B cell (primary cell): ENCODE data around the gene CEP295NL. TPM values are rescaled to one million over a fixed set of nuclear protein-coding genes. Genes with fewer than 3 reads are reported as not detected.

Source experiments
- ATAC-seq: fragments of 200-7000 bp; cut with Tn5 transposase; one replicate; pipeline ENCODE4 v1.10.0; 2021; ENCODE audit warnings: low read depth, mild to moderate bottlenecking, moderate number of reproducible peaks, moderate library complexity
- CTCF ChIA-PET: fragments of 350-600 bp; sonication (Branson Sonifier 250); formaldehyde crosslinking; loops from one replicate; lab custom pipeline; 2021; ENCODE audit warnings: antibody characterized with exemption, inconsistent platforms; lab: Charles Lee
- POLR2A ChIA-PET: fragments of 350-600 bp; sonication (Branson Sonifier 250); formaldehyde crosslinking; loops from one replicate; lab custom pipeline; 2021; ENCODE audit warnings: antibody characterized with exemption; lab: Charles Lee
- DNase-seq: peaks from one replicate; pipeline ENCODE4 v3.0.0; 2013
- H2AFZ ChIP-seq: 2 replicates; pipeline ENCODE4 v1.6.1; 2012; ENCODE audit warnings: mild to moderate bottlenecking, low read depth, low read length; ENCODE audit not compliant: insufficient read depth, poor library complexity, severe bottlenecking
- H3K27ac ChIP-seq, 2 donors: 1 replicate in 1 of 2; 2 replicates in 1 of 2; pipeline ENCODE4 v1.5.1; 2012 to 2013; ENCODE audit warnings: low read length in 2 of 2, mild to moderate bottlenecking in 2 of 2, moderate library complexity in 1 of 2
- H3K27me3 ChIP-seq, 4 experiments: fragments of 200-600 bp in 1 of 4; sonication (generic) in 1 of 4; replicated peaks in 1 of 4; 1 replicate in 2 of 4; 2 replicates in 2 of 4; pipeline versions ENCODE4 v1.6.1 to v1.7.0; 2013 to 2016; ENCODE audit warnings: low read length in 3 of 4, mild to moderate bottlenecking in 2 of 4, mixed read lengths in 1 of 4, moderate library complexity in 1 of 4; ENCODE audit not compliant: insufficient read depth in 4 of 4, control insufficient read depth in 3 of 4; ENCODE audit errors: control extremely low read depth in 1 of 4
- H3K36me3 ChIP-seq, 2 experiments: replicated peaks in 1 of 2; 1 replicate in 1 of 2; 2 replicates in 1 of 2; pipeline versions ENCODE4 v1.6.1 to v1.7.1; 2013; ENCODE audit warnings: low read length in 1 of 2; ENCODE audit not compliant: insufficient read depth in 2 of 2, control insufficient read depth in 1 of 2; ENCODE audit errors: control extremely low read depth in 1 of 2, extremely low read depth in 1 of 2
- H3K4me1 ChIP-seq, 2 donors: fragments of 200-600 bp in 1 of 2; sonication (generic) in 1 of 2; 1 replicate in 1 of 2; 2 replicates in 1 of 2; pipeline versions ENCODE4 v1.5.1 to v1.6.1; 2013 to 2017; ENCODE audit warnings: low read length in 2 of 2; ENCODE audit not compliant: control insufficient read depth in 2 of 2, insufficient read depth in 2 of 2
- H3K4me2 ChIP-seq: replicated peaks from 2 replicates; pipeline ENCODE3; 2012; ENCODE audit warnings: mild to moderate bottlenecking, low read depth, low read length; ENCODE audit not compliant: poor library complexity, severe bottlenecking
- H3K4me3 ChIP-seq, 5 experiments: fragments of 200-600 bp in 1 of 5; sonication (generic) in 1 of 5; 1 replicate in 3 of 5; 2 replicates in 2 of 5; pipeline versions ENCODE4 v1.5.1 to v1.7.0; 2011 to 2016; ENCODE audit warnings: low read length in 4 of 5, mild to moderate bottlenecking in 4 of 5, low read depth in 2 of 5, control low read depth in 1 of 5, moderate library complexity in 1 of 5; ENCODE audit not compliant: insufficient read depth in 1 of 5; ENCODE audit errors: control extremely low read depth in 1 of 5, extremely low read depth in 1 of 5
- H3K79me2 ChIP-seq: fragments of 200-600 bp; sonication (generic); one replicate; pipeline ENCODE4 v1.6.0; 2016; ENCODE audit warnings: low read length; ENCODE audit not compliant: control insufficient read depth, insufficient read depth
- H3K9ac ChIP-seq: fragments of 200-600 bp; sonication (generic); 2 replicates; pipeline ENCODE4 v1.6.1; 2017; ENCODE audit warnings: mild to moderate bottlenecking, low read length, moderate library complexity
- H3K9me3 ChIP-seq, 3 donors: one replicate each; pipeline versions ENCODE4 v1.6.1 to v1.7.1; 2013; ENCODE audit warnings: low read length in 2 of 3; ENCODE audit not compliant: control insufficient read depth in 2 of 3, insufficient read depth in 1 of 3; ENCODE audit errors: control extremely low read depth in 1 of 3
- H4K20me1 ChIP-seq: 2 replicates; pipeline ENCODE4 v1.6.0; 2012; ENCODE audit warnings: mild to moderate bottlenecking, low read length; ENCODE audit not compliant: insufficient read depth, control insufficient read depth, poor library complexity, severe bottlenecking
- H3K27ac Mint-ChIP-seq: one replicate; pipeline ENCODE4 v1.8.0; 2021; ENCODE audit warnings: mixed read lengths
- H3K27me3 Mint-ChIP-seq: one replicate; pipeline ENCODE4 v1.8.0; 2021; ENCODE audit warnings: mixed read lengths
- H3K4me1 Mint-ChIP-seq: one replicate; pipeline ENCODE4 v1.8.0; 2021; ENCODE audit warnings: mixed read lengths
- H3K4me3 Mint-ChIP-seq: one replicate; pipeline ENCODE4 v1.8.0; 2021; ENCODE audit warnings: mixed read lengths
- H3K9me3 Mint-ChIP-seq: one replicate; pipeline ENCODE4 v1.8.0; 2022; ENCODE audit warnings: mixed read lengths; ENCODE audit not compliant: insufficient read depth
- CTCF ChIP-seq: fragments of 200-600 bp; IDR thresholded peaks from one replicate; pipeline ENCODE4 v1.8.0; 2022; ENCODE audit warnings: antibody characterized with exemption, mild to moderate bottlenecking
- EZH2 ChIP-seq: IDR thresholded peaks from 2 replicates; pipeline ENCODE4 v1.6.1; 2012; ENCODE audit warnings: borderline replicate concordance, low read depth, mild to moderate bottlenecking, moderate library complexity, low read length; ENCODE audit not compliant: insufficient read depth, poor library complexity, severe bottlenecking
- WGBS: methylation state at CpG from one replicate; pipeline ENCODE4 v1.1.5; 2013; ENCODE audit warnings: missing lambda C conversion rate; ENCODE audit not compliant: insufficient coverage; 5-methylcytosine and 5-hydroxymethylcytosine counted together
- intact Hi-C: fragments of 100-400 bp; cut with micrococcal nuclease; formaldehyde crosslinking; loops from one replicate; pipeline ENCODE4 v1.10.0; 2022
- polyA plus RNA-seq: library from polyadenylated mRNA; depleted of rRNA; stranded (reverse); fragments of >200 nt; gene quantifications from 2 replicates; pipeline ENCODE4 v1.2.3, GENCODE V29; 2012
- total RNA-seq, 2 donors: library from RNA; stranded (reverse); fragments of 120-200 nt in 1 of 2; gene quantifications; 1 replicate in 1 of 2; 2 replicates in 1 of 2; pipeline versions ENCODE4 v1.2.3 to v1.2.4, GENCODE V29; 2013 to 2022

CEP295NL gene
- total and polyA plus RNA-seq, 2 donors (not counting 1 experiment from before 2014, with no cell fraction given): 0.09 to 1.3 TPM

GRCh38 chr17:78896091-78896833 lies 6.7 kb downstream of the CEP295NL start:
- Mint-ChIP-seq H3K27me3 (peaks cover 4% of the 10 kb centered on the region), H3K9me3 (no peaks in the 10 kb centered on the region), H3K4me1 (peaks cover 28% of the 10 kb centered on the region), H3K4me3 (no peak overlapping the region), H3K27ac (no peak overlapping the region)
- no peaks in the 10 kb centered on the region for H3K27me3 ChIP-seq
- H3K9me3 ChIP-seq: no peaks in the 10 kb centered on the region
- H3K79me2 ChIP-seq: peaks cover 10% of the 10 kb centered on the region
- H4K20me1 ChIP-seq: no peaks in the 10 kb centered on the region
- DNase-seq (no peak), ATAC-seq (no peak)
- intact Hi-C loops: no loop called here
- 93% methylated on average over 20 of the region's 20 CpGs for WGBS
- H2AFZ ChIP-seq: no peak overlapping the region
- TF ChIP-seq CTCF: no peak
- no peak for TF ChIP-seq EZH2
- ChIA-PET CTCF (interaction anchor here (2.1 kb wide), 1 partner anchor 883 kb away, joined by 4 read pairs; no protein-coding TSS in a partner anchor), POLR2A (no interaction called here)
- H3K4me3 ChIP-seq: no peak overlapping the region
- H3K36me3 ChIP-seq: peaks cover 0 to 7% of the 10 kb centered on the region in 2 experiments
- no peak overlapping the region for H3K9ac ChIP-seq
- peaks cover 11 to 22% of the 10 kb centered on the region in 2 donors for H3K4me1 ChIP-seq
- H3K27ac ChIP-seq: no peak overlapping the region
- H3K4me2 ChIP-seq: no peak overlapping the region

DNA sequence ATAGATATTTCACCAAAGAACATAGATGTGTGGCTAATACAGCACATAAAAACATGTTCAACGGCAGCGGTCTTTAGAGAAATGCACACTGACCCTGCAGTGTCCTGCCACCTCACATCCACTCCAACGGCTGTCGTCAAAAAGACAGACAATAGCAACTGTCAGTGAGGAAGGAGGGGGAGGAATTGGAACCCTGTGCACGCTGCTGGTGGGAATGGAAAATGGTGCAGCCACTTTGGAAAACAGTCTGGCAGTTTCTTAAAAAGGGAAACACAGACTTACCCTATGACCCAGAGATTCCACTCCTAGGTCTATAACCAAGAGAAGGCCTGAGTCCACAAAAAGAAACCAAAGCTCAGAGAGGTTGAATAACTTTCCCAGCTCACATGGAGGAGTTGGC lies 7.7 kb downstream of the CEP295NL start:
- no peak for ATAC-seq
- Histone ChIP-seq H3K9ac (no peak overlapping the region), H3K27me3 (no peaks in the 10 kb centered on the region), H3K9me3 (no peaks in the 10 kb centered on the region), H3K27ac (no peak overlapping the region), H2AFZ (no peak overlapping the region), H3K36me3 (peaks cover 0 to 7% of the 10 kb centered on the region in 2 experiments), H3K4me1 (peaks cover 21 to 32% of the 10 kb centered on the region in 2 donors), H4K20me1 (no peaks in the 10 kb centered on the region), H3K4me3 (no peak overlapping the region), H3K4me2 (no peak overlapping the region), H3K79me2 (peaks cover 10% of the 10 kb centered on the region)
- WGBS: no CpG with 5 or more reads among the region's 5 CpGs
- DNase-seq: no peak
- no peak for TF ChIP-seq EZH2
- TF ChIP-seq CTCF: no peak
- CTCF ChIA-PET: interaction anchor here (1.1 to 2.1 kb wide), 2 partner anchors 13 to 882 kb away, joined by 3 to 4 read pairs; no protein-coding TSS in a partner anchor
- H3K27me3 Mint-ChIP-seq: no peaks in the 10 kb centered on the region
- intact Hi-C loops: no loop called here
- no peak overlapping the region for H3K27ac Mint-ChIP-seq
- POLR2A ChIA-PET: no interaction called here
- H3K4me3 Mint-ChIP-seq: no peak overlapping the region
- no peaks in the 10 kb centered on the region for H3K9me3 Mint-ChIP-seq
- peaks cover 37% of the 10 kb centered on the region for H3K4me1 Mint-ChIP-seq
